ENCODE data around the gene FAM229A. TPM values are rescaled to one million over a fixed set of nuclear protein-coding genes. Genes with fewer than 3 reads are reported as not detected.
A peak's percentile ranks its signal among the peaks of the same experiment; 100 is the strongest.

The FAM229A gene
- total RNA-seq, 1 donor from 2014 or later = 17.3 TPM

DNA sequence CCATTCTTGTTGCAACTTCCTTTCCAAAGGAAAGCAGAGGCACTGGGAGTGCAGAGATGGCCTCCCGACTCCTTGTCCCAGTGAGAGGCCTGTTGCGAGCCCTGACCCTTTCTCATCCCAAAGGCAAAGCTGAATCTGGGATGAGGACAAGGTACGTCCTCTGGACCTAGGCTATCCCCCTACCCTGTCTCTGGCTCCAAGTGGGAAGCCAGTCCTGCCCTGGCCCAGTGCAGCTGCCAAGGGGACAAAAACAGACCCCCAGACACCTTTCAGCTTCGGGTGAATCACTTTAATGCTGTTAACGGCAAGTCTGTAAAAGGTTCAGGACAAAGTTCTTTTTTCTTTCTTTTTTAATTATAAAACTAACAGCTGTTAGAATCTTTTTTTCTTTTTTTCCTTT, 2.6 kb upstream of the FAM229A start:
- H3K27me3 Mint-ChIP-seq = peaks cover 10% of the 10 kb centered on the region
- peaks cover 13% of the 10 kb centered on the region for H3K36me3 Mint-ChIP-seq (ENCODE audit: insufficient read depth)
- no peak overlapping the region for H3K4me3 Mint-ChIP-seq (ENCODE audit: low read depth)
- no peak for DNase-seq (ENCODE audit: low spot score, unreplicated experiment)
- H3K27ac Mint-ChIP-seq = no peak overlapping the region
- TF ChIP-seq CTCF (IDR thresholded peaks at IDR 0.05; ENCODE audit: unreplicated experiment) = no peak
- H3K4me1 Mint-ChIP-seq (ENCODE audit: low read depth) = peaks cover 6% of the 10 kb centered on the region
- no peaks in the 10 kb centered on the region for H3K9me3 Mint-ChIP-seq (ENCODE audit: low read depth)

DNA sequence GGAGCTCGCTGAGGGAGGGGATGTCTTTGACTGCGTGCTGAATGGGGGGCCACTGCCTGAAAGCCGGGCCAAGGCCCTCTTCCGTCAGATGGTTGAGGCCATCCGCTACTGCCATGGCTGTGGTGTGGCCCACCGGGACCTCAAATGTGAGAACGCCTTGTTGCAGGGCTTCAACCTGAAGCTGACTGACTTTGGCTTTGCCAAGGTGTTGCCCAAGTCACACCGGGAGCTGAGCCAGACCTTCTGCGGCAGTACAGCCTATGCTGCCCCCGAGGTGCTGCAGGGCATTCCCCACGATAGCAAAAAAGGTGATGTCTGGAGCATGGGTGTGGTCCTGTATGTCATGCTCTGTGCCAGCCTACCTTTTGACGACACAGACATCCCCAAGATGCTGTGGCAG, 1.4 kb upstream of the FAM229A start:
- DNase-seq (ENCODE audit: low spot score, unreplicated experiment) = no peak
- peaks cover 14% of the 10 kb centered on the region for H3K36me3 Mint-ChIP-seq (ENCODE audit: insufficient read depth)
- H3K27ac Mint-ChIP-seq = no peak overlapping the region
- TF ChIP-seq CTCF (IDR thresholded peaks at IDR 0.05; ENCODE audit: unreplicated experiment) = no peak
- H3K27me3 Mint-ChIP-seq = peaks cover 10% of the 10 kb centered on the region
- H3K4me3 Mint-ChIP-seq (ENCODE audit: low read depth) = no peak overlapping the region
- peaks cover 6% of the 10 kb centered on the region for H3K4me1 Mint-ChIP-seq (ENCODE audit: low read depth)
- no peaks in the 10 kb centered on the region for H3K9me3 Mint-ChIP-seq (ENCODE audit: low read depth)

- Mint-ChIP-seq H3K9me3 (ENCODE audit: low read depth) (no peaks in the 10 kb centered on the region), H3K27me3 (peaks cover 10% of the 10 kb centered on the region), H3K4me3 (ENCODE audit: low read depth) (peak overlapping the region; percentile 22), H3K4me1 (ENCODE audit: low read depth) (peaks cover 6% of the 10 kb centered on the region), H3K27ac (peak overlapping the region; percentile 74), H3K36me3 (ENCODE audit: insufficient read depth) (peaks cover 11% of the 10 kb centered on the region)
- TF ChIP-seq CTCF (IDR thresholded peaks at IDR 0.05; ENCODE audit: unreplicated experiment) = peak; percentile 61
- DNase-seq (ENCODE audit: low spot score, unreplicated experiment) = peak; percentile 47
Measured at GRCh38 chr1:32361674-32362473, 411 bp downstream of the FAM229A start.

GRCh38 chr1:32361308-32361673, 994 bp downstream of the FAM229A start:
- TF ChIP-seq CTCF (IDR thresholded peaks at IDR 0.05; ENCODE audit: unreplicated experiment) = no peak
- Mint-ChIP-seq H3K4me1 (ENCODE audit: low read depth) (peaks cover 6% of the 10 kb centered on the region), H3K36me3 (ENCODE audit: insufficient read depth) (peaks cover 11% of the 10 kb centered on the region), H3K4me3 (ENCODE audit: low read depth) (no peak overlapping the region), H3K27ac (no peak overlapping the region), H3K9me3 (ENCODE audit: low read depth) (no peaks in the 10 kb centered on the region), H3K27me3 (peaks cover 10% of the 10 kb centered on the region)
- DNase-seq (ENCODE audit: low spot score, unreplicated experiment) = no peak

DNA sequence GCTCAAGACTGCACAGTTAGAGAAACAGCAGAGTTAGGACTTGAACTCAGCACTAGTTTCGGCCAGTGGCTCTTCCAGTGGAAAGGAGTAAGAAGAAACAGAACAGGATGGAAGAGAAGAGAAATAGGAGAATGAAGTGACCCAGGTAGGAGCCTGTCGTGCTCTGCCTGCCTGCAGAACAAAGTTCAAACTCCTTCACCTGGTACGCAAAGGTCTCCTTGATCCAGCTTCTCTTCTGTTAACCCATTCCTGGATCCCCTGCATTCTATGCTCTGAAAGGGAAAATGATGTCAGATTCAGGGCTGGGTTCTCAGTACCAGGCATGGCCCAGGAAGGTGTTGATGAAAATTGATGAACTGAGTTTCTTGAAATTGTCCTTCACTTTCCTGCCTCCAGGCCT, 3.9 kb downstream of the FAM229A start:
- no peak for DNase-seq (ENCODE audit: low spot score, unreplicated experiment)
- no peak overlapping the region for H3K27ac Mint-ChIP-seq
- H3K36me3 Mint-ChIP-seq (ENCODE audit: insufficient read depth) = peaks cover 10% of the 10 kb centered on the region
- peaks cover 12% of the 10 kb centered on the region for H3K4me1 Mint-ChIP-seq (ENCODE audit: low read depth)
- no peak for TF ChIP-seq CTCF (IDR thresholded peaks at IDR 0.05; ENCODE audit: unreplicated experiment)
- peaks cover 10% of the 10 kb centered on the region for H3K27me3 Mint-ChIP-seq
- H3K9me3 Mint-ChIP-seq (ENCODE audit: low read depth) = no peaks in the 10 kb centered on the region
- no peak overlapping the region for H3K4me3 Mint-ChIP-seq (ENCODE audit: low read depth)
